Measurements from ENCODE around the gene TANGO6. TPM values are rescaled to one million over a fixed set of nuclear protein-coding genes. Genes with fewer than 3 reads are reported as not detected.
A peak's percentile ranks its signal among the peaks of the same experiment; 100 is the strongest.

Gene TANGO6
- total RNA-seq, 3 donors from 2014 or later = 7.4 to 19.7 (median 8.2) TPM

DNA sequence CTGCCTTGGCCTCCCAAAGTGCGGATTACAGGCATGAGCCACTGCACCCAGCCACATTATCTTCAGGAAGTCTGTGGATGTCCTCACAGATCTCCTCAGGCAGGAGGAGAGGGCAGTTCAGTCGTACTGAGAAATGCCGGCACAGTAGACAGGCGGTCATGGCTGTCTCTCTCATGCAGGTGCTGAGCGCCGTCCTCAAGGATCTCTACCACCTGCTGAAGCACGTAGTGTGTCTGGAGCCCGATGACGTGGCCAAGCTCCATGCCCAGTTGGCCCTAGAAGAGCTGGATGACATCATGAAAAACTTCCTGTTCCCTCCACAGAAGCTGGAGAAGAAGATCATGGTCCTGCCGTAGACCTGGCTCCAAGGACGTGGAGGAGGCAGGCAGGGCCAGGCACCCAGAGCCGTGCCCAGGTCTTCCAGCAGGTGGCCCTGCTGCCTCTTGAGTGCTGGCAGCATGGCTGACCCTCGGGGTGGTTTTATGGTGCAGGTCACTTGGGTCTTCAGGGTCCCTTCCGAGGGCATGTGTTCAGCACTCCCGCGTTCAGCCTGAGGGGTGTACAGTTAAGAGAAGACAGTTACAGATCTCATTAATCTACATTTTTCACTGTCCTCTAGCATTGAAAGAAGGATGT lies 240.1 kb downstream of the TANGO6 start:
- no peaks in the 10 kb centered on the region for H3K4me1 ChIP-seq (ENCODE audit: low read depth)
- H3K4me3 ChIP-seq = no peak overlapping the region
- TF ChIP-seq, protein P1, sequence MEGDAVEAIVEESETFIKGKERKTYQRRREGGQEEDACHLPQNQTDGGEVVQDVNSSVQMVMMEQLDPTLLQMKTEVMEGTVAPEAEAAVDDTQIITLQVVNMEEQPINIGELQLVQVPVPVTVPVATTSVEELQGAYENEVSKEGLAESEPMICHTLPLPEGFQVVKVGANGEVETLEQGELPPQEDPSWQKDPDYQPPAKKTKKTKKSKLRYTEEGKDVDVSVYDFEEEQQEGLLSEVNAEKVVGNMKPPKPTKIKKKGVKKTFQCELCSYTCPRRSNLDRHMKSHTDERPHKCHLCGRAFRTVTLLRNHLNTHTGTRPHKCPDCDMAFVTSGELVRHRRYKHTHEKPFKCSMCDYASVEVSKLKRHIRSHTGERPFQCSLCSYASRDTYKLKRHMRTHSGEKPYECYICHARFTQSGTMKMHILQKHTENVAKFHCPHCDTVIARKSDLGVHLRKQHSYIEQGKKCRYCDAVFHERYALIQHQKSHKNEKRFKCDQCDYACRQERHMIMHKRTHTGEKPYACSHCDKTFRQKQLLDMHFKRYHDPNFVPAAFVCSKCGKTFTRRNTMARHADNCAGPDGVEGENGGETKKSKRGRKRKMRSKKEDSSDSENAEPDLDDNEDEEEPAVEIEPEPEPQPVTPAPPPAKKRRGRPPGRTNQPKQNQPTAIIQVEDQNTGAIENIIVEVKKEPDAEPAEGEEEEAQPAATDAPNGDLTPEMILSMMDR (IDR thresholded peaks at IDR 0.05) = no peak
- DNase-seq (peak in 2 of 3 donors; percentile 14 to 31), ATAC-seq (no peak)
- no peaks in the 10 kb centered on the region for H3K36me3 ChIP-seq (ENCODE audit: low read depth)
- intact Hi-C loops (cut with DNase I, micrococcal nuclease) = no loop called here
- no peaks in the 10 kb centered on the region for H3K9me3 ChIP-seq

DNA sequence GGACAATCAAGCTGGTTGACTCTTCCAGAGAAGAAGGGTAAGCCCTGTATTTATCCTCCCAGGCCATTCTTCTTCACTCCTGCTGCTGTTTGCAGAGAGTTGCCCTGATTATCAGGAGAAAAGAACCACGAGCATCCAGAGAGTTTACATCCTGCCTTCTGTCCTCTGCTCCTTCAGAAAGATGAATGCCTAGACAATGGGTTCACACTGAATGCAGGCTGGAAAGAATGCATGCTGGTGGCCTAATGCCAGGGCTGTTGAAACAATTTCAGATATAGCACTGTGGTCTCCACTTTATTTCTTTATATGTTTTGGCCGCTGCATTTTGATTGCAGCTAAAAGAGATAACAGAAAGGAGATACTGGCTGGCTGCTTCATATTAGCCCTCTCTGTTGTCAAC lies 241.0 kb downstream of the TANGO6 start:
- no peaks in the 10 kb centered on the region for H3K4me1 ChIP-seq (ENCODE audit: low read depth)
- H3K9me3 ChIP-seq = no peaks in the 10 kb centered on the region
- no peak overlapping the region for H3K4me3 ChIP-seq
- intact Hi-C loops (cut with DNase I, micrococcal nuclease) = no loop called here
- H3K36me3 ChIP-seq (ENCODE audit: low read depth) = no peaks in the 10 kb centered on the region
- TF ChIP-seq, protein P1 (IDR thresholded peaks at IDR 0.05) = no peak
- ATAC-seq = no peak
- DNase-seq = no peak

DNA sequence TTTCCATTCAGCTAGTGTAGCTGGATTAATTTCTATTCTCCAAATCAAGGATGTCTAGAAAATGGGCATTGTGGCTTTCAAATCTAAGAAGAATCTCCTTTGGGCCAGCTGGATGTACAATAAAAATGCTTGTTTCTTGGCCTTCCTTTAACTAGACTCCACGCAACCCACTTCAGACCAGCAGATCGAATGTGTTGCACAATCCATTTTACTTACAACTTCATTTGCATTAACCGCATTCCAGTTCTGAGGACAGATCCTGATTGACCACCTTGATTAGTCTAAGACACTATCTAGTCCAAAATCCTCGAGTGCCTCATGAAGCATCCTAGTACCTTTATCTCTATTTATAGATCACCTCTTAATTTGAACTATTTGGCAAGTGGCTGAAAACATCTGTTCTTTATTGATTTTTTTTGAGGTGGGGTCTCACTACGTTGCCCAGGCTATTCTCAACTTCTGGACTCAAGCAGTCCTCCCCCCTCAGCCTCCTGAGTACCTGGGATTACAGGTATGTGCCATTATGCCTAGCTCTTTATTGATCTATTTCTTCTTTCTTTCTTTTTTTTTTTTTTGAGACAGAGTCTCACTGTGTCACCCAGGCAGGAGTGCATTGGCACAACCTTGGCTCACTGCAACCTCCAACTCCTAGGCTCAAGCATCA lies 241.8 kb downstream of the TANGO6 start:
- H3K4me3 ChIP-seq = no peak overlapping the region
- TF ChIP-seq, protein P1 (IDR thresholded peaks at IDR 0.05) = no peak
- intact Hi-C loops (cut with DNase I, micrococcal nuclease) = no loop called here
- ATAC-seq = no peak
- no peaks in the 10 kb centered on the region for H3K36me3 ChIP-seq (ENCODE audit: low read depth)
- H3K9me3 ChIP-seq = no peaks in the 10 kb centered on the region
- no peaks in the 10 kb centered on the region for H3K4me1 ChIP-seq (ENCODE audit: low read depth)
- DNase-seq = no peak

DNA sequence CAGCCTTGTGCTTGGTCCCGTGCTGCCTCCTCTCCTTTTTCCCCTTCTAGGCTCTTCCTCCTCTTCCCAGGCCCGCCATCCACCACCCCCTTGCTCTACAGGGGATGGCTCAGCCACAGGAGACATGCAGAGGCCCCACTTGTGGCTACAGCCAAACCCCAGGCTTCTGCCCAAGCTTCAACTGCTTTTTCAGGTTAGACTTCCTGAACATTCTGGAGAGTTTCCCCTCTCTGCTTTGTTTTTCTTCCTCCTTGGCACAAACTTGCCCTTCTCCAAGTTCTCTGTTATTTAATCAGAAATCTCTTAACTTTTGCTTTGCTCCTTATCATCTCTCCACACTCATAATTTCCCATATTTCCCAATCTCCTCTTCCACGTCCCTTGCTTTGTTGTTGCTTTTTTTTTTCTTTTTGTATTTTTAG lies 243.8 kb downstream of the TANGO6 start:
- DNase-seq (peak in 1 of 3 donors; percentile 8), ATAC-seq (no peak)
- Histone ChIP-seq H3K36me3 (ENCODE audit: low read depth) (no peaks in the 10 kb centered on the region), H3K4me3 (no peak overlapping the region), H3K9me3 (no peaks in the 10 kb centered on the region), H3K4me1 (ENCODE audit: low read depth) (no peaks in the 10 kb centered on the region)
- intact Hi-C loops (cut with DNase I, micrococcal nuclease) = no loop called here
- TF ChIP-seq, protein P1 (IDR thresholded peaks at IDR 0.05) = no peak

DNA sequence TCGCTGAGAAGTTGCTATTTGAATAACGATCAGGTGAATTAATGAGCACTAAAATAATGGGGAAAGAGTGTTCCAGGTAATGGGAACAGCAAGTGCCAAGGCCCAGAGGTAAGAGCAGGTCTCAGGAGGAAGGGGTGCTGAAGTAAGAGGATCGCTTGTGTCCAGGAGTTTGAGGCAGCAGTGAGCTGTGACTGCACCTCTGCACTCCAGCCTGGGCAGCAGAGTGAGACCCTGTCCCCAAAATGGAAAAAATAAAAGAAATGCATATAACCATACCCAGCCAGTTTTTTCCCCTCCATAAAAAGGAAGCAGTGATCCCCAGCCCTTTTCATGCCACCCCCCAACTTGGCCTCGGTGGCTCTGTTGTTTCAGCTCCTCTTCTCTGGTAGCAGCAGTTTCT lies 245.4 kb downstream of the TANGO6 start:
- intact Hi-C loops (cut with DNase I, micrococcal nuclease) = no loop called here
- no peaks in the 10 kb centered on the region for H3K4me1 ChIP-seq (ENCODE audit: low read depth)
- ATAC-seq (no peak), DNase-seq (no peak)
- no peak overlapping the region for H3K4me3 ChIP-seq
- TF ChIP-seq, protein P1 (IDR thresholded peaks at IDR 0.05) = no peak
- no peaks in the 10 kb centered on the region for H3K9me3 ChIP-seq
- no peaks in the 10 kb centered on the region for H3K36me3 ChIP-seq (ENCODE audit: low read depth)
